Measurements from ENCODE around the gene LRRC3. TPM values are rescaled to one million over a fixed set of nuclear protein-coding genes. Genes with fewer than 3 reads are reported as not detected.

Gene LRRC3
- total and polyA plus RNA-seq, 2 donors (not counting 3 experiments of a cell fraction or from before 2014, with no cell fraction given), result 4.8 to 4.9 TPM

DNA sequence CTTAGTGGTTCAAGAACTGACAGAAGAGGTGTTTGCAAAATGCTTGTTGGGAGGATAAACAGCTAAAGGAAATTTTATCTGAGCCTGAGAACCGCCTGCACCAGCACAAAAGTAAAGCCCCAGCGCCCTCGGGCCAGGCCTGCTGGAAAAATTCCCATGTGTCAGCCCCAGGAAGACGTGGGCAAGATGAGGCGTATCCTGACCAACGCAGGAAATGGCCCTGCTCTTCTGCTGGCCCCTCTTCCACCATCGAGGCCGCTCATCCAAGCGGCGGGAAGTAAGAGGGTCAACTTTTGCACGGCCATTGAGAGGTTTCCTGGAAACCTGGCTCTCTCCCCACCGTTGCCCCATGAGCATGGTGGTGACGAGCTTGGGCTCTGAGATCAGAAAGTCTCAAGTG is 39.6 kb downstream of the LRRC3 start:
- Histone ChIP-seq H3K9me1 (replicated peaks; ENCODE audit: control insufficient read depth, extremely low read depth, insufficient read depth, low read length) (no peaks in the 10 kb centered on the region), H3K79me2 (ENCODE audit: control insufficient read depth, insufficient read depth, low read length) (no peaks in the 10 kb centered on the region), H3K9ac (replicated peaks; ENCODE audit: extremely low read depth, insufficient read depth, low read length) (no peak overlapping the region), H3K36me3 (ENCODE audit: control insufficient read depth in 2 of 2, extremely low read depth in 1 of 2, insufficient read depth in 2 of 2, low read length in 2 of 2) (no peaks in the 10 kb centered on the region), H3K9me3 (replicated peaks; ENCODE audit: control insufficient read depth, insufficient read depth, low read length) (no peaks in the 10 kb centered on the region), H3K4me3 (replicated peaks in 1 of 3; ENCODE audit: insufficient read depth in 1 of 3, low read depth in 1 of 3, low read length in 3 of 3) (no peak overlapping the region), H4K20me1 (replicated peaks; ENCODE audit: control insufficient read depth, extremely low read depth, insufficient read depth, low read length) (no peaks in the 10 kb centered on the region), H3K27me3 (ENCODE audit: control insufficient read depth in 2 of 2, insufficient read depth in 2 of 2, low read length in 2 of 2) (peaks cover 2 to 8% of the 10 kb centered on the region in 2 experiments), H3K4me2 (ENCODE audit: insufficient read depth, low read length) (no peak overlapping the region), H2AFZ (ENCODE audit: low read depth, low read length) (no peak overlapping the region), H3K27ac (ENCODE audit: insufficient read depth, low read depth, low read length) (no peak overlapping the region), H3K4me1 (ENCODE audit: control insufficient read depth, extremely low read depth, insufficient read depth, low read length) (no peaks in the 10 kb centered on the region)
- FAIRE-seq (no peak), DNase-seq (ENCODE audit: low read depth, low spot score) (no peak)
- ChIA-PET CTCF (interaction anchor here (1.2 kb wide), 1 partner anchor 15 kb away, joined by 4 read pairs; no protein-coding TSS in a partner anchor), POLR2A (no interaction called here)
- intact Hi-C loops (cut with micrococcal nuclease) (no loop called here), dilution Hi-C loops (cut with MboI; ENCODE audit: extremely low pct_ligation_motif_present, low sequenced_read_pairs) (no loop called here)
- BruUV-seq (replicated peaks), result no TSS peak
- TF ChIP-seq POLR2A (IDR thresholded peaks at IDR 0.05; ENCODE audit: low read depth, low read length) (no peak), GATA2 (IDR thresholded peaks at IDR 0.05; ENCODE audit: insufficient read depth, insufficient read length, low read depth, low read length) (no peak), MYC (IDR thresholded peaks at IDR 0.05; ENCODE audit: low read depth, low read length) (no peak), FOS (IDR thresholded peaks at IDR 0.05; ENCODE audit: borderline replicate concordance, insufficient read depth, low read length) (no peak), EZH2 (IDR thresholded peaks at IDR 0.05; ENCODE audit: borderline replicate concordance, low read depth, low read length, severe bottlenecking) (no peak), POLR2AphosphoS5 (IDR thresholded peaks at IDR 0.05; ENCODE audit: insufficient read depth, low read depth, low read length) (no peak), JUN (IDR thresholded peaks at IDR 0.05; ENCODE audit: borderline replicate concordance, insufficient read depth, insufficient read length, low read depth) (no peak)
- TF ChIP-seq, protein P1, sequence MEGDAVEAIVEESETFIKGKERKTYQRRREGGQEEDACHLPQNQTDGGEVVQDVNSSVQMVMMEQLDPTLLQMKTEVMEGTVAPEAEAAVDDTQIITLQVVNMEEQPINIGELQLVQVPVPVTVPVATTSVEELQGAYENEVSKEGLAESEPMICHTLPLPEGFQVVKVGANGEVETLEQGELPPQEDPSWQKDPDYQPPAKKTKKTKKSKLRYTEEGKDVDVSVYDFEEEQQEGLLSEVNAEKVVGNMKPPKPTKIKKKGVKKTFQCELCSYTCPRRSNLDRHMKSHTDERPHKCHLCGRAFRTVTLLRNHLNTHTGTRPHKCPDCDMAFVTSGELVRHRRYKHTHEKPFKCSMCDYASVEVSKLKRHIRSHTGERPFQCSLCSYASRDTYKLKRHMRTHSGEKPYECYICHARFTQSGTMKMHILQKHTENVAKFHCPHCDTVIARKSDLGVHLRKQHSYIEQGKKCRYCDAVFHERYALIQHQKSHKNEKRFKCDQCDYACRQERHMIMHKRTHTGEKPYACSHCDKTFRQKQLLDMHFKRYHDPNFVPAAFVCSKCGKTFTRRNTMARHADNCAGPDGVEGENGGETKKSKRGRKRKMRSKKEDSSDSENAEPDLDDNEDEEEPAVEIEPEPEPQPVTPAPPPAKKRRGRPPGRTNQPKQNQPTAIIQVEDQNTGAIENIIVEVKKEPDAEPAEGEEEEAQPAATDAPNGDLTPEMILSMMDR (IDR thresholded peaks at IDR 0.05; ENCODE audit: extremely low read depth in 1 of 2, insufficient read depth in 1 of 2, low read depth in 1 of 2, low read length in 2 of 2), result no peak
- TF ChIP-seq, protein P2, sequence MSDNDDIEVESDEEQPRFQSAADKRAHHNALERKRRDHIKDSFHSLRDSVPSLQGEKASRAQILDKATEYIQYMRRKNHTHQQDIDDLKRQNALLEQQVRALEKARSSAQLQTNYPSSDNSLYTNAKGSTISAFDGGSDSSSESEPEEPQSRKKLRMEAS (IDR thresholded peaks at IDR 0.05; ENCODE audit: insufficient read depth, insufficient read length), result no peak

Data from endothelial cell of umbilical vein (primary cell).